OCI-M2 (cell line): ENCODE data around the gene TACC2.
"Not testable (repeated sequence)": the region's sequence is repeated elsewhere in the genome, so short reads cannot be mapped to it uniquely, and the experiment has no call there.

ENCODE experiments used
- DNase-seq: peaks from one replicate; lab custom pipeline; 2025; ENCODE audit not compliant: unreplicated experiment; lab: John Stamatoyannopoulos, UW

The TACC2 gene

DNA sequence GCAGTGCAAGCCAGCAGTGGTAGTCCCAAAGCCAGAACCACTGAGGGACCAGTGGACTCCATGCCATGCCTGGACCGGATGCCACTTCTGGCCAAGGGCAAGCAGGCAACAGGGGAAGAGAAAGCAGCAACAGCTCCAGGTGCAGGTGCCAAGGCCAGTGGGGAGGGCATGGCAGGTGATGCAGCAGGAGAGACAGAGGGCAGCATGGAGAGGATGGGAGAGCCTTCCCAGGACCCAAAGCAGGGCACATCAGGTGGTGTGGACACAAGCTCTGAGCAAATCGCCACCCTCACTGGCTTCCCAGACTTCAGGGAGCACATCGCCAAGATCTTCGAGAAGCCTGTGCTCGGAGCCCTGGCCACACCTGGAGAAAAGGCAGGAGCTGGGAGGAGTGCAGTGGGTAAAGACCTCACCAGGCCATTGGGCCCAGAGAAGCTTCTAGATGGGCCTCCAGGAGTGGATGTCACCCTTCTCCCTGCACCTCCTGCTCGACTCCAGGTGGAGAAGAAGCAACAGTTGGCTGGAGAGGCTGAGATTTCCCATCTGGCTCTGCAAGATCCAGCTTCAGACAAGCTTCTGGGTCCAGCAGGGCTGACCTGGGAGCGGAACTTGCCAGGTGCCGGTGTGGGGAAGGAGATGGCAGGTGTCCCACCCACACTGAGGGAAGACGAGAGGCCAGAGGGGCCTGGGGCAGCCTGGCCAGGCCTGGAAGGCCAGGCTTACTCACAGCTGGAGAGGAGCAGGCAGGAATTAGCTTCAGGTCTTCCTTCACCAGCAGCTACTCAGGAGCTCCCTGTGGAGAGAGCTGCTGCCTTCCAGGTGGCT lies 97.7 kb downstream of the TACC2 start:
- no peak for DNase-seq

DNA sequence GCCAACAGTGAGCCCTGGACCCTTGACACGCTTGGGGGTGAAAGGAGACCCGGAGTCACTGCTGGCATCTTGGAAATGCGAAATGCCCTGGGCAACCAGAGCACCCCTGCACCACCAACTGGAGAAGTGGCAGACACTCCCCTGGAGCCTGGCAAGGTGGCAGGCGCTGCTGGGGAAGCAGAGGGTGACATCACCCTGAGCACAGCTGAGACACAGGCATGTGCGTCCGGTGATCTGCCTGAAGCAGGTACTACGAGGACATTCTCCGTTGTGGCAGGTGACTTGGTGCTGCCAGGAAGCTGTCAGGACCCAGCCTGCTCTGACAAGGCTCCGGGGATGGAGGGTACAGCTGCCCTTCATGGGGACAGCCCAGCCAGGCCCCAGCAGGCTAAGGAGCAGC lies 98.5 kb downstream of the TACC2 start:
- DNase-seq = no peak

- no peak for DNase-seq
Observed at GRCh38 chr10:122089311-122090017, 100.5 kb downstream of the TACC2 start.

DNA sequence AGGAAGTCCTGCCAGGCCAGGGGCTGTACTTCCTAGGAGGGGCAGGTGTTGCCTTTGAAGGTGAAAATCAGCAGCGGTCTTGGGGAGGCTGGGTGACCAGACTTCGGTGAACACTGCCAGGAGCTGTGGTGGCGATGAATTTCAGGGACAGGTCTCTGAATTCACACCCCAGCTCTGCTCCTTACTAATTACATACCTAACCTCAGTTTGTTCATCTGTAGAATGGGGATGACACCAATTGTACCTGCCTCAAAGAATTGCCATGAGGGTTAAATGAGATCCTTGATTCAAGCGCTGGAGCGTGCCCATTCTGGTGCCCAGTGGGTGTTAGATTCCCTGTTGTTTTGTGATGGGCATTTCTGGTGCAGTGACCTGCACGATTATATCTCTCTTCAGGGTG lies 102.8 kb downstream of the TACC2 start:
- DNase-seq = no peak

DNA sequence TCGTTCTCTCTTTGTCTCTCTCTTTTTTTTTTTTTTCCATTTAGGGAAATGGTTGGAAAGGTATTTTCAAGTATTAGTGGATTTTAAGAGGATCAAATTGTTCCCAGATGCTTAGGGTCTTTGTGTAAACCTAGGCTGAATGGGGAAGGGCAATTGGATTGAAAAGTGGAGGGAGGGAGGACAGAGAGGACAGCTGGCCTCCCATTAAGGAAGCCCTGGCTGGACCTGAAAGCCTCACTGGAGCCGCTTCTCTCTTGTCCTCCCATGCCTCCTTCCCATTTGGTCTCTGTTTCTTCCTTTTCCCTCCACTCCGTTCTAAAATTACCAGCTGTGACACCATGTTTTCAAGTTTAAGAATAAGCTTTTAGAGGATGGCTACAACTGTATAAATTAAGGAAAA lies 104.1 kb downstream of the TACC2 start:
- no peak for DNase-seq

DNA sequence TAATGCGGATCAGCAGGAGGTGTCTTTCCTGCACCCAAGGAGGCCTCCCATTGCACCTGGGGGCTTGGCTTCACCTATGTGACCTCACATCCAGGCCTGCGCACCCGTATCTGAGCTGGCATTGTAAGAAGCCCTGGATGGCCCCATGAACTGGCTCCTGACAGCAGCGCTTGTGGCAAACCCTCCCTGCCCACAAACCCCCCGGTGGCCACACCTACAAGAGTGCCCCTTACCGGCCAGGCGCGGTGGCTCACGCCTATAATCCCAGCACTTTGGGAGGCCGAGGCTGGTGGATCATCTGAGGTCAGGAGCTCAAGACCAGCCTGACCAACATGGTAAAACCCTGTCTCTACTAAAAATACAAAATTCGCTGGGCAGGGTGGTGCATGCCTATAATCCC lies 107.2 kb downstream of the TACC2 start:
- not testable (repeated sequence) for DNase-seq

DNA sequence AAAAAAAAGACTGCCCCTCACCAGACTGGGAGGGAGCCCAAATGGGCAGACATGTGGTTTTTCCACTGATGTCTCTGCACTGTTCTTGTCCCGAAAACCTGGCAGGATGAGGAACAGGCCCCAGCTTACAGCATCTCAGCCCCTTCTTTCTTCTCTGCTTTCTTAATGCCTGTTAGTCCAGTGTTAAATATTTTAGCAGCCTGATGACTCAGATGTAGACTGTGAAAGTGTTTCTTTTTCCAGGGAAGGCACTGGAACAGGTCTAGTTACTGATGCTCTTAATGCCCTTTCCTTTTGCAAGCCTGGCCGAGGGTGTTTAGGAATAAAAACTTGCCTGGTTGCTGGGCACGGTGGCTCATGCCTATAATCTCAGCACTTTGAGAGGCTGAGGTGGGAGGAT lies 107.7 kb downstream of the TACC2 start:
- no peak for DNase-seq

- no peak for DNase-seq
Observed at GRCh38 chr10:122097935-122098334, 109.0 kb downstream of the TACC2 start.

DNA sequence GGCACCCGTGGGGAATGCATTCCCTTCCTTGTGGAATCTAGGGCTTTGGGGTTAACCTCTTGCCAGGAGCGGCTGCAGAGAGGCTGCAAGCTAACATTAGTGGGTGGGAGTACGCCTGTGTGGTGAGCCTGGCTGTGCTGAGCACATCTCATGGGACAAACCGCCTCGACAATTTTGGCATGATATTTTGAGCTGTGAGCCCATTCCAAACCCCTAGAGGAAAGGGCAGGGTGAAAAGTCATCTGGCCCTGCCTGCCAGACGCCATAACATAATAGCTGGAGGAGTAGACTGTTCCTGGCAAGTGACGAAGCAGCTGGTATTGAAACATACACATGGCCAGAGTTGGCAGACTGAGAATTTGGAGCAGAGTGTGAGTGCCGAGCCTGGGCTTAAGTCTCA lies 110.0 kb downstream of the TACC2 start:
- DNase-seq = no peak

- no peak for DNase-seq
Observed at GRCh38 chr10:122099562-122099961, 110.6 kb downstream of the TACC2 start.

DNA sequence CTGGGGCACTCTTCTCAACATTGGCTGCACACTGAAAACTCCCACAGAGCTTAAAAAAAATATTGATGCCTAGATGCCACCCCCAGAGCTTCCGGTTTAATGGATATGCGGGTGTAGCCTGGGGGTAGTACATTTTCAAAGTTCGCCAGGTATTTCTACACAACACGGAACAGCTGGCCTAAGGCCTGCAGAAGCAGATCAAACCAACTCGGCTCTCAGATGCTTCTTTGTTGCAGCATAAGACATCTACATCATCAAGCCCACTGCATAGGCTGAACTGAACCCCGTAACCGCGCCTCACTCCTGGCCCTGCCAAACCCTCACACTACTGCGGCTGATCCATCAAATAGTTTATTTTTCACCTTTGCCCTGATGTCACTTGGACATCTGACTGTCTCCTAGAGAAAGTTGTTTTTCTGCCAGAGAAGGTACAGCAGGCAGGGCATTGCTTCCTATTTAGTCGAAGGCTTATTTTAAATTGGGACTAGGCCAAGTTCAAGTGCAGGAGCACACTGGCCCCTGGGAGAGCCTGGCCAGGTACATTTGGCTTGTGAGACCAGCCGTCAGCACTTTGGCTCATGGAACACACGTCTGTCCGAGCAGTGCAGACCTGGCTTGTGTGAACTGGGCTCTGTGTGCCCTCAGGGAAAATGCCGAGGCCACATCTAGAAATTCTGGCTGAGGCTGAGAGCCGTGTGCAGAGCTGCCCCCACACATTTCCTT lies 113.3 kb downstream of the TACC2 start:
- no peak for DNase-seq

- DNase-seq = no peak
Observed at GRCh38 chr10:122102869-122103525, 114.0 kb downstream of the TACC2 start.

- DNase-seq = no peak
Observed at GRCh38 chr10:122103592-122103991, 114.6 kb downstream of the TACC2 start.

DNA sequence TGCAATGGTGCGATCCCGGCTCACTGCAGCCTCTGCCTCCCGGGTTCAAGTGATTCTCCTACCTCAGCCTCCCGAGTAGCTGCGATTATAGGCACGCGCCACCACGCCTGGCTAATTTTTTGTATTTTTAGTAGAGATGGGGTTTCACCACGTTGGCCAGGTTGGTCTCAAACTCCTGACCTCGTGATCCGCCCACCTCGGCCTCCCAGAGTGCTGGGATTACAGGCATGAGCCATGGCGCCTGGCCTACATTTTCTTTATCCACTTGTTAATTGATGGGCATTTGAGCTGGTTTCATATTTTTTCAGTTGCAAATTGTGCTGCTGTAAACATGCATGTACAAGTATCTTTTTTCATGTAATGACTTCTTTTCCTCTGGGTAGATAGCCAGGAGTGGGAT lies 119.8 kb downstream of the TACC2 start:
- not testable (repeated sequence) for DNase-seq

- DNase-seq = no peak
Observed at GRCh38 chr10:122112021-122112616, 123.2 kb downstream of the TACC2 start.

GRCh38 chr10:122112625-122113160 lies 123.7 kb downstream of the TACC2 start:
- no peak for DNase-seq

DNA sequence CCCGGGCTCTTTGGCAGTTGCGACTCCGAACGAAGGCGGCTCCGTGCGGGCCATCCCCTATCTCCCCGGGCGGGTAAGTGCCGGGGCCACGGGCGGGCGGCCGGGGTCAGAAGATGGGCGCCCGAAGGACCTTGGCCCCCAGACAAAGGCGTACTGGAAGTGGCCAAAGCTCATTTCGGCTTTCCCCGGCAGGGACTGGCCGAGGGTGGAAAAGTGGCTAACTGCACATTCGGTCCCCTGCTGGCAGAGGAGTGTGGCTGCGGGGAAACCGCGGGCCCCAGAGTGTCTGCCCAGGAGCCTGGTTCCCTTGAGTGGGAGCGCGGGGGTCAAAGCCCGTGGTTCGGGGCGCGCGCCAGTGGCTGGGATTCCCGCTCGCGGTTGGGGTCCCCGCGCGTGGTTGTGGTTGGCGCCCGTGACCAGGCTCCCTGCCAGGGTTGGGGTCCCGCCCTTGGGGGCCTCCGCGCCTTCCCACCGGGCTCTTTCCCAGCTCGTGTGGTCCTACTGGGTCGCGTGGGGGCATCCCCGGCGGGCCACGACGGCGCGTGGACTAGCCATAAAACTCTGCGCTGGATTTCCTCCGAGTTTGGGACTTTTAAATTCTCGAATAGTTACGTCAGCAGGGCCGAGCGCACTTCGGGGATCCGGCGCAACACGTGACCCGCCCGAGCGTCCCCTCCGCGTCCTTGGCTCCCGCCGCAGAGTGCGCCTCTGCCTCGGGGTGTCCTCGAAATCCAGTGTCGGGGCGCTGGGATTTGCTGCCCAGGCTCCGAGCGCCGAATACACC lies 124.4 kb downstream of the TACC2 start:
- DNase-seq = no peak

GRCh38 chr10:122113945-122114747 lies 125.2 kb downstream of the TACC2 start:
- no peak for DNase-seq

DNA sequence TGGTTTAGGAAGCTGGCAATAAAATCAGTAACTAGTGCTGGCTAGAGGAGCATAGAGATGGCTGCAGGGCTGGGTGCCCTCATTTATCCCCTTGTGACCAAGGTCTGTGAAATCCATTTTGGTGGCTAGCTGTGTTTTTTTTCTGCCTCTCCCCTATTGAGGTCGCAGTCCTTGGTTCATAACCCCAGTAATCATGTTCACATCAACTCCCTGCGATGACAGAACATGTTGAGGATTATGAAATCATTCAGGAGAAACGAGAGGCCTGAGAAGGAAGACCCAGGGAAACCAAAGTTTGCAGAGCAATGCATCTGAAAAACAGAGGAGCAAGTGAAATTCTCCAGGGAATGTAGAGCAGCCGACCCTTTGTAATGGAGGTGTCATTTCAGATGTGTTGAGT lies 126.9 kb downstream of the TACC2 start:
- DNase-seq = no peak
